GM18858 (cell line): ENCODE measurements around the gene PFDN6.
A peak's percentile ranks its signal among the peaks of the same experiment; 100 is the strongest.

ENCODE experiments used
- ATAC-seq: cut with Tn5 transposase; IDR thresholded peaks from one replicate; pipeline ENCODE4 v1.9.1; 2021; ENCODE audit not compliant: unreplicated experiment

The PFDN6 gene

DNA sequence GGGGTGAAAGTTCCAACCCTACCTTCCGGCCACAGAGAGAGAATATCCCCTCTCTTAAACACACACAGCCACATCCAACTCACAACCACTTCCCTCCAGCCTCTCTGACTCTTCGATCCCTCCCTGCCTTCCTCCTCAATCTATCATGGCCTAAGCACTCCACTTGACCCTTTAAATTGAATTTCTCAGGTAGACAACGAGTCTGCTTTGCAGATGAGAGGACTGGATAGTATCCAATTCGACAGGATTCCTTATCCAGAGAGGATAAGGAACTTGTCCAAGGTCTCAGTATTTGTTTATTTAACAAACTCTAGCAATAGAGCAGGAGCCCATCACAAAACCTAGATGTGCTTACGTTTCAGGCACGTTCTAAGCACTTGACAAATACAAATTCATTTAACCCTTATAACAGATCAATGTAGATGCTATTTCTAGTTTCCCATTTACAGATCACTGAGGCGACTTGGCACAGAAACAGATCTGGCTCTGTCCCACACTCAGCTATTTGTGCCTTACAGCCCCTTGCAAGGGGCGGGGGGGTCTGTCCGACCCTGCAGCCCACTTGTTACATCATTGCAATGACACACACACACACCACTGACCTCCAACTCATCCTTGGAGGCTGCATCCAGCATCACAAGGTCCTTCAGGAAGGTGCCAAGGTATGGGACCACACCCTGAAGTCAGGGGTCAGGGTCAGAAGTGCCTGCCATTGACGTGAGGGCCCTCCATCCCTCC is 4.9 kb downstream of the PFDN6 start:
- ATAC-seq = no peak

DNA sequence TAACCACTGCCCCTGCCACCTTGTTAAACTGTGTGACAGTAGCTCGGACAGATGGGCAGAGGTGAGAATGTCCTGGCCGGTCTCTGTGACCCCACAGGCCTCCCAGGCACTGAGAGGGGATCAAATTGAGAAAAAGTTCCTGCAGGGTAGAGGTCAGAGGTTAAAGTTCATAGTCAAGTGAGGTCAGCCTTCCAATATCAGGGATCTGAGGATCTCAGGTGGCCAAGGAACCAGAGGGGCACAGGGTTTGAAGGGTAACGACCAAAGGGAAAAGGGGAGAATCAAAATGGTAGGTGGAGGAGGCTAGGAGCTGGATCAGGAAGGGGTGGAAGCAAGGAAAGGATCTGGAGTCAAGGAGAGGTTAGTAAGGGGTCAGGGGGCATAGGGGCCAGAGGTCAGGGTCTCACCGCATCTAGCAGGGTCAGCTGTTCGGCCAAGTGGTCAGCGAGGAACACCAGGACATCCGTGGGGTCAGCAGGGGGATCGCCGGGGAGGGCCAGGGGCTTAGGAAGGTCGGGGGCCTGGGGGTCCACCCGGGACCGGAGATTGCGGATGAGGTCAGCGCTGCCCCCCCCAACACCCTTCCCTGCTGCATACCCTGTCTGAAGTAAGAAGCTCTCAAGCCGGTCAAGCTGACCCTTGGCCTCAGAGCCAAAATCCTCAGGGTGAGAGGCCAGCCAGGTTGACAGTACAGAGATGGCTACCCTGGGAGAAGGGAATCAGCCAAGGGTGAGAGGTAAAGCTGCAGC is 6.4 kb downstream of the PFDN6 start:
- no peak for ATAC-seq

DNA sequence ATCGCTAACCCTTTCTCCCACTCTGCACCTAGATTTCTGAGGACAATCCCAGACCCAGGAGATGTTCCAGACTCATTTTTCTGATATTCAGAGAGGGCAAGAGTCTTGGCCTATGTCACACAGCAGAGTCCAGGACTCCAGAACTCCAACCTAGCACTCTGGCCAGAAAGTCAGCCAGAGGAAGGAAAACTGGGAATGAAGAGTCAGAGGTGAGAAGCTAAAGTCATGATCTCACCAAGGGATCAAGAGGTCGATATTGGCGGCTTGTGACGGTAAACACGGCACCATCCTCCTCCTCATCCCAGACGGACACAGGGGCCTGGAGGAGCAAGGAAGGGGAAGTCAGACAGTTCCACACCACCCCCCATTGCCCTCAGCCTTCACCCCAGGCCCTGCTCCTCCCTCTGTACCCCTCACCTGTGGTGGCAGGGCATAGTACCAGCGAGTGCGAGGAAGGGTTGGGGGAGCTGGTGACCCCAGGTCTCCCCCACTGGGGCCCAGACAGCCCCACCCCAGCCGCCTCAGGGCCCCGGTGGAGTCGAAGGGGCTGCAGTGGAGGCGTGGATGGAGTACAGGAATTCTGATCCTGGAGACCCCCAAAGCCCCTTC is 7.5 kb downstream of the PFDN6 start:
- no peak for ATAC-seq

DNA sequence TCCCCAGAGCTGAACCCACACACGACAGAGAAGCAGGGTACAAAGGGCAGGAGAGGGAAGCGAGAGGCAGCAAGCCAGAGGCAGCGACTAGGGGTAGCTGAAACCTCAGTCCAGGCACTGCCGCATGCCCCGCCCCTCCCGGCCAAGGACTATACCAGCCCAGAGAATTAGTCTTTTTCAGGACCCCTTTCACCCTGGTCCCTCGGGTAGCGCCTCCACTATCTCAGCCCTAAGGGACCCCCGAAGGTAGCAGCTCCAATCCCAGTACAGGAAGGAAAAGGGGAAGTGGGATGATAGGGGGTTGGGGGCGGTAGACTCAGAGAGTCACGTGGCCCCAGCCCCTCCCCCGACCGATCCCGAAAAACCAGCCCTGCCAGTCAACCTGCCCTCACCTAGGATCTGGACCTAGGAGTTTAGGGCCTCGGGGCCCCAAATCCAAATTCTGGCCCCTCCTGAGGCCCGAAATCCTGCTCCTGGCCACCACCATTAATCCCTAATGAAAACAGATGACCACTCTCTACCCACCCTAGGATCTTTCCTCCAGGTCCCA is 8.1 kb downstream of the PFDN6 start:
- no peak for ATAC-seq

DNA sequence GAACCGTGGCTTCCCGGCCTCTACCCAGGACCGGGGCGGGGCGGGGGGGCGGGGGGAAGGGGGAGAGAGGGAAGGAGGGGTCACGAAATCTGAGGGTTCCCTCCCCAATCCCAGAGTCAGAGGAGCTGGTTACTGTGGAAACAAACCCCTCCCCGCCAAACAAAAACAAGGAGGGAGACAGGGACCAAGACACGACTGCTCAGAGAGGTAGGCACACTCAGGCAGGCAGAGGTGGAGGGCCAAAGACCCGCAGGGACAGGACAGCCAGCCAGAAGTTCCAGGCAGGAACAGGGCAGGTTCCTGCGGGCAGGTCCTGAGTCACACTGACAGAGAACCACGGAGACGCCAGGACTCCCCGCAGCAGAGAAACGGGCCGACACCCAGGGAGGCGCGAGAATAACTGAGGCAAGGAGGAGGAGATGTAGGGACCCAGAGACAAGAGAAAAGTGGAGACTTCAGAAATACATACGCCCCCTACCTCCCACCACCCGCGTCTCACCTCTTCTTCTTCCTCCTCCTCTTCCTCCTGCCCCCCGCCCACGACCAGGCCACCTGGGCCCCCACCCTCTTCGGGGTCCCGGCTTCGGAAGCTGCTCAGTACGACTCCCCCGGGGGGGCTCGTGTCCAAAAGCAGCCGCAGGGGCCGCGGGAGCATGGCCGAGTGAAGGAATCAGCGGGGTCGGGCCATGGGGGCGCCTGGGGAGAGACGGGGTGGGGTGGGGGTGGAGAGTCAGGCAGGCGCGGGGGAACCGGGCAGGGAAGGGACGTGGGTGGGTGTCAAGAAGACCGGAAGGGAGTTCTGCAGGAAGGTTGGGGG is 8.8 kb downstream of the PFDN6 start:
- no peak for ATAC-seq

DNA sequence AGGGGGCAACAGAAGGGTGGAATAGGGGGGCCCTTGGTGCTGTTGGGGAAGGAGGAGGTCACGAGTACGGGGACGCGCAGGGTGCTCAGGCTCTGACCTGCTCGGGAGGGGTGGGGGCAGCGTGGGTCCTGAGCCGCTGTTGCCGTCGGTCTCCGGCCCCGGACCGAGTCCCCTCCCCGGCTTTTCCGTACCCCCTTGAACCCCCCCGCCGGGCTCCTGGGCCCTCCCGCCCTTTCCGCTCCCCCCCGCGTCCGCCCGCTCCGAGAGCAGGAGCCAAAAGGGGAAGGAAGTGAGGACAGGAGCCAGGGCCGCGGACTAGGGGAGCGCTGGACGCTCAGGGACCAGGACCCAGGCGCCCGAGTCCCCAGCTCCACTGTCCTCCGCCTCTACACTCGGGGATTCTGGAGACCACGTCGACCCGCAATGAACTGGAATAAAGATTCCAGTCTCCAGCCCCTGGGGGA is 9.4 kb downstream of the PFDN6 start, which contains the start of gene RGL2:
Gene RGL2, minus strand, starts transcription at position 170 of the 464 bp plus-strand sequence. CDS start 332 bp downstream, outside the sequence.
- no peak for ATAC-seq

DNA sequence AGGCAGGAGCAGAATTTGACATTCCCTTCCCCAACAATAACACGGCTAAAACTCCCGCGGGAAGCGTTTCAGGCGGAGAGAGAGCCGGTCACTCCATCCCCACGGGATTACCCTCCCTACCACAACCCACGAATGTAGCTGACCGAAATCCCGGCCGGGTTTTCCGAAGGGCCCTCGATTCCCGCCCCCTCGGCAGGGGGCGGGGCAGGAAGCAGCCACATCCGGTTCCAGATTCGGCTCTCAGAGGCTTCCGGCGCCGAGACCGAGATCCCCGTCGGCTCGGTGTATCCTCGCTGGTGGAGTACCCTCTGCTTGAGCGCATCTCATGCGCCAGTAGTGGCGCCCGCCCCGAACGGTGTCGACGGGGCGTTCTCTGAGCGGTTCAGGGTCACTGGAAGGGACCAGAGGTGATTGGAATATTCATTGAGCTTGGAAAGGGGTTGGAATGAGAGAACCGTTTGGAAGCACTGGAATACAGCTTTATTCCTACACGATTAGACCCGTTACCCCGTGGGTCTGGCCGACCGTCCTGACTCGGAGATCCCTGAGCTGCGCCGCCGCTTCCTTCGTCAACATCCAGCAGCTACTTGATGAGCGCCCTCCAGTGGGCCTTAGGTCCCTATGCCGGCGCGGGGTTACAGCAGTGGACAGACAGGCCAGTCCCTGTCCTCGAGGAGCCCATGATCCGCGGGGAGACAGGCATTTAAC is 10.0 kb downstream of the PFDN6 start:
- ATAC-seq = peak; percentile 67

DNA sequence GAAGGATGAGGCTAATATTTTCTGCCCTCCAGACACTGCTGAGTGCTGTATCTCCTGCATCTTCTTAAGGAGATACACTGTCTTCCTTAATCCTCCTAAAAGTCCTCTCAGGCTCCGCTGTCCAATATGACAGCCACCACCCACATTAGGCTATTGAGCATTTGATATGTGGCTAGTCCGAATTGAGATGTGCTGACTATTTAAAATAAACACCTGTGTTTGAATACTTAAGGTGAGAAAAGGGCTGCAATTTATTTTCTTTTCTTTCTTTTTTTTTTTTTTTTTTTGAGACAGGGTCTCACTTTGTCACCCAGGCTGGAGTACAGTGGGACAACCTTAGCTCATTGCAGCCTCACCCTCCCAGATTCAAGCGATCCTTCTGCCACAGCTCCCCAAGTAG is 12.5 kb downstream of the PFDN6 start:
- ATAC-seq = no peak

DNA sequence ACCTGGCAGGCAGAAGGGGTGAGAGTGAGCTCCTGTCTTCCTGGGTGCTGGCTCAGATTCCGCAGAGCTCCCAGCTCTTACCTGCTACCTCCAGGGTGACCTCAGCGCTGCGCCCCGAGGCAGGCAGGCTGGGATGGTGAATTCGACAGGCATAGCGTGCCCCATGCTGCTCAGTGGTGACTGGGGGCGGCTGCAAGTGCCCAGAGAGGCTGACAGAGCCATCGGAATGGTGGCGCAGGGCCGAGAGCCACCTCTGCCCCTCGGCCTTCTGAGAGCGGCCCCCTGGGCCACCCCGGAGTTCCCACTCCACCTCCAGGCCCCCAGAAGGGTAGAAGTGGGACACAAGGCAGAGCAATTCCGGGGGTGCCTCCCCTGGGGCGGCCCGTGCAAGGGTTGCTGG is 14.8 kb downstream of the PFDN6 start:
- ATAC-seq = no peak

DNA sequence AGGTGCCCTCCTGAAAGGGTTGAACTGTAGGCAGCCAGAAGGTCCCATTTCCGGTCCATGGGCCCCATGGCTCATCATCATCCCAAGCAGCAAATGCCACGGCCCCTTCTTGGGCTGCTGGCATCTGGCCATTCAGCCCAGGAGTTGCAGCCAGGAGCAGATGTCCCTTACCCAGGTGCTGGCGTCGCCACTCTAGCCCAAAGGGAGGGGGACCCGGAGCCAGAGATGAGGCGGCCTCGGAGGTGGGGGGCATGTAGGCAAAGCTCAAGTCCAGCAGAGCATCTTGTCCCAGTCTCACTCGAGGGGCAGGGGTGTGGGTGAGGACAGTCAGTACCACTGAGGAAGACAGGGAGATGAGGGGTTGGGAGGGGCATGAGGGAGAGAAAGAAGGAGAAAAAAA is 15.7 kb downstream of the PFDN6 start:
- ATAC-seq = no peak

DNA sequence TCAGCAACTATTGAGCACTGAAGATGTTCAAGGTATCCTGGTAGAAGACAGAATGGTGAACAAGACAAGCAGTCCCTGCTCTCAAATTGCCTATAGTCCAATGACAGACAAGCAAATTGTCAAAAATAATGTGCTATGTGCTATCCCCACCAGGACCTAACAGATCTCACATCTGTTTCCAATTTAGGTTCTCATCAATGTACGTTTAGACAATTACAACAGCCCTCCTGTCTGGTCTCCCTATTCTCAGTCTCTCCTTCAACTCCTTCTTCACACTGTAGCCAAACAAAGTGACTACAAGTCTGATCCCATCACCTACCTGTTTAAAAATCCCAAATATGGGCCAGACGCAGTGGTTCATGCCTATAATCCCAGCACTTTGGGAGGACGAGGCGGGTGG is 17.0 kb downstream of the PFDN6 start:
- ATAC-seq = no peak

DNA sequence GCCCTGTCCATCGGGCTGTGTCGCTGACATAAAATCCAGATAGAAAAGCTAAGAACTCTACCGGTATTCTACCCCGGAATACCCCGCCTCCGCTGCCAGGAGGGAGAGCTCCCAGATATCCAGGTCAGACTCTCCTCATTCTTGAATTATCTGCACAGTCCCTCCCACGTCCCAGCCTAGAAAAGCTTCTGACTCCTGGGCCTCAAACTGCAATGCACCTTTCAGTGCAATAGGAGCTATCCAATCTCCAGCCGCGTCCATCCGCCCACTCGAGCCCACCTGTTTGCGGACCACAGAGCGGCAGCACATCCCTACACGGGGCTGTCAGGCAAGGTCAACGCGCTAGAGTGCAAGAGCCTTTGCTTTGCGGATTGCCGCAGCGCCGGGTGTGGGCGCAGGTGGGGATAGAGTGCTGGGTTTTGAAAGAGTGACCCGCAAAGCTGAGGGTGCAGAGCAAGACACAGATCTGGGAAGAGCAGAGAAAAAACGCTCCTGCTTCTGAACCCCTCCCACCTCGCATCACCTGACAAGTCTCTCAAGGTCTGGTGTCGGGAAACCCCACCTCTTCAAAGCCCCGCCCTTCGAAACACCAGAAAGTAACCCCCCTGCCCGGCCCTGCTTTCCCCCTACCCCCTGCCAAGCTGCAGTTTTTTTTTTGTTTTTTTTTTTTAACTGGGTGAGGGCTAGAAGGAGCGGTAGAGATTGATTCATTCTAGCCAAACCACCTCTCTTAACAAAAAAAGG is 23.1 kb downstream of the PFDN6 start:
- ATAC-seq = no peak

DNA sequence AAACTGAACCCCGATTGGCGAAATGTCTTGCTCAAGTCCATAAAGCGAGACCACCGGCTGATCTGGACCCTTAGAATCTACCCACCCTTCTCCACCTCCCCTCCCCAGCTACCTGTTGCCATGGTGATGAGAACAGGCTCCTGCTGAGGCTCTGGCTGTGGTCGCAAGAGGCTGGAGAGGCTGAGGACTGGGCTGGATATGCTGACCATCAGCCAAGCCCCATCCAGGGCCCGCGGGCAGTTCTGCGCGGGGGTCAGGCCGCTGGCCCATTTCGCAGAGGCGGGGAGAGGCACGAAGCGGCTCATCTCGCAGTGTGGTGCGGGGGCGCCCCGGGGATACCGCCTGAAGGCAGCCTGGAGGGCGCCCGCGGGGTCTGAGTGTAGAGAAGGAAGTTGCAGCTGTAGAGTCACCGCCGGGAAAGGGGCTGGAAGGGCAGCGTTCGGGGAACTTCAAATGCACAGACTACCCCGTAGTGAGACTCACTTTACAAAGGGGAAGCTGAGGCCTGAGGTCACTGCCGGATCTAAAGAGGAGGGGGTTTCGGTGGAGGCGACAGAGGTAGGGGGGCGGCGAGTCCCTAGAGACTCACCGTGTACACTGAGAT is 23.8 kb downstream of the PFDN6 start:
- ATAC-seq = no peak

DNA sequence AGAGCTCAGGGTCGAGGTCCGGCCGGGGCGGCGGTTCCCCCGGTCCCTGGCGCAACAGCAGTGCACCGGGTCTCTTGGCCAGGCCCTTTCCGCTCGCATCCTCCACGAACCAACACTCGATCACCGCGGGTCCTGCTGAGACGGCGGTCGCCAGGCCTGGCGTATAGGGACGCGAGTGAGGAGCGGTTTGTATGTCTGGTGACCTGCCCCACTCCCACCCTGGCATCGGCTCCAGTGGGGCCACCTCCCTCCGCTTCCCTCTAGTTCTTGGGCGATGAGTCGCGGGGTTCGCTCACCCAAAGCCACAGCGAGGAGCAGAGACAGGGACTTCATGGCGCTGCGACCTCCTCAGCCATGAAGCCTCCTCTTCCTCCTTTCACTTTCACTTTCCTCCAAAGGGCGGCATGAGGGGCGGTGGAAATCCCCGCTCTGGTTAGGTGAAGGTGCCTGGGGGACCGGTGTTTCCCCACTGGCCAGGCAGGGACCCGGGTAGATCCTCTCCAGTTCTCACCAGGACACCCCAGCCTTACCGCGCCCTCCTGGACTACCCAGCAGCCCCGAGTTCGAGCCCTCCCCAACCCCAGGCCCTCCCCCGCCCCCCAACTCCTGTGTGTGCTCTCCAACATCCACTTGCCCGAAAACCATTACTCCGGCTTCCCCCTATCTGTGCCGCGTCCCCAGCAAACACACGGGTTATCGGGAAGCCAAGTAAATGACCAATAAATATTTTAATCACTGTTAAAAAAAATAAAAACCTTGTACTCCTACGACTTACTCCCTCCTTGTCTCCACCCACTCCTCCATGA is 24.5 kb downstream of the PFDN6 start, which contains the start of gene TAPBP:
Gene TAPBP, minus strand, starts transcription at position 370 of the 806 bp plus-strand sequence. Its CDS starts 37 bp downstream, at position 333.
- ATAC-seq = peak; percentile 29

DNA sequence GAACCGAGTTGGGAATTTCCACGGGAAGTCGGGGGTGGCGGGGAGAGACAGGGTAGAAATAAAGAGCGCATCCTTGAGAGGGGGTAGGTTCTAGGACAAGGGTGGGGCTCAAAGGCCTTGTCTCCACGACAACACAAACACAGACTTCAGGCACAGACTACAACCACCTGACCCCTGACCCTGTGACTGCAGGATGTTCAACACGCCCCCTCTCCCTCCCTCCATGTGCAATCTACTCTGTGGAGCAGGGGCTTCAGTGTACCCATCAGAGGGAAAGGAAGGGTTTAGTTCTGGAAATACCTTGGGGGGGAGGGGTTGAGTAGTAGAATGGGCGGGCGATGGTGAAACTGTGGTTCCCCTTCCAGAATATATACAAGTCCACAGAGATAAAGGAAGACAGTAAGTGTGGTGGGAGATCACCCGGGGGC is 25.1 kb downstream of the PFDN6 start:
- ATAC-seq = no peak

DNA sequence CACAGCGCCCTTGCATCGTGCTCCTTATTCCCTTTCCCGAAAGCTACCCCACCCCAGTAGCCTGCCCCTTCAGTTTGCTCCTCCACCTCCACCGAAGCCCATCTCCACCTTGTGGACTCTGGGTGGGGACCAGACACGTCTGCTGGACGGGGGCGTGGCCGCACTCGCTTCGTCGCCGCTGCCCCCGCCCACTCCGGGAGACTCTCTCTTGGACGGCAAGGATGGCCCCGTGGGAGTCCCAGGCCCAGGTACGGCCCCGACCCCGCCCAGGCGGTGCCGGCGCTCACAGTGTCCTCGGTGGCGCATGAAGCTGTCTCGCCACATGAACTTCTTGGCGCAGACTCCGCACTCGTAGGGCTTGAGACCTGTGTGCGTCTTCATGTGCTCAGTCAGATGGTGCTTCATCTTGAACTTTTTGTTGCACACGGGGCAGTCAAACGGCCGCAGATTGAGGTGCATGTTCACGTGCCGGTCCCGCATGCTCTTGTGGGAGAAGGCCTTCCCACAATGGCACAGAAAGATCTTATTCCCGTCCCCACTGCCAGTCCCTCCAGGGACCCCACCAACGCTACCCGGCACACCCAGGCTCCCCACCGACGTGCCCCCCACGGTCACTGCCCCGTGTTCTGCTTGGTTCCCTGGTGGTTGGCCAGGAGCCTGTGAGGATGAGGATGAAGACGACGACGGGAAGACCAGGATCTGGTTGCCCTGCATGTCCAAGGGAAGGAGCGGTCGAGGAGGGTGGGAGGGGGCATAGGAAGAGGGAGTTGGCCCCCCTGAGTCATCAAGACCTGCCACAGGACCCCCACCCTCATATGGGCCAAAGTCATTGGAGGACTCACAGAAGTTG is 25.8 kb downstream of the PFDN6 start:
- ATAC-seq = no peak
